CD4-positive, alpha-beta T cell treated with Interleukin-10 for 1 hour (primary cell): ENCODE data around the gene CHST4.
"Not testable (repeated sequence)": the region's sequence is repeated elsewhere in the genome, so short reads cannot be mapped to it uniquely, and the experiment has no call there.

Experiments used
- DNase-seq: peaks from one replicate; pipeline ENCODE4 v3.0.0-alpha.2; 2020

The CHST4 gene

GRCh38 chr16:71524566-71525553 lies 1.4 kb upstream of the CHST4 start:
- DNase-seq: no peak

GRCh38 chr16:71528257-71528656 lies 2.0 kb downstream of the CHST4 start:
- DNase-seq: no peak

GRCh38 chr16:71528863-71529262 lies 2.6 kb downstream of the CHST4 start:
- no peak for DNase-seq

- no peak for DNase-seq
Observed at GRCh38 chr16:71532366-71532765, 6.1 kb downstream of the CHST4 start.

- DNase-seq: no peak
Observed at GRCh38 chr16:71536752-71537499, 10.7 kb downstream of the CHST4 start.

- peak; percentile 24 for DNase-seq
Observed at GRCh38 chr16:71537643-71538042, 11.4 kb downstream of the CHST4 start.

- DNase-seq: peak; percentile 56
Observed at GRCh38 chr16:71542377-71542776, 16.2 kb downstream of the CHST4 start.

GRCh38 chr16:71547168-71547567 lies 20.9 kb downstream of the CHST4 start:
- DNase-seq: no peak

- no peak for DNase-seq
Observed at GRCh38 chr16:71552698-71553503, 26.7 kb downstream of the CHST4 start.

- no peak for DNase-seq
Observed at GRCh38 chr16:71555230-71555891, 29.1 kb downstream of the CHST4 start.

GRCh38 chr16:71557299-71557698 lies 31.1 kb downstream of the CHST4 start:
- DNase-seq: no peak

- no peak for DNase-seq
Observed at GRCh38 chr16:71557954-71558582, 31.8 kb downstream of the CHST4 start.

GRCh38 chr16:71559855-71560254 lies 33.6 kb downstream of the CHST4 start:
- no peak for DNase-seq

- DNase-seq: not testable (repeated sequence)
Observed at GRCh38 chr16:71561886-71562285, 35.7 kb downstream of the CHST4 start.

- no peak for DNase-seq
Observed at GRCh38 chr16:71562552-71562951, 36.3 kb downstream of the CHST4 start.

- DNase-seq: no peak
Observed at GRCh38 chr16:71564335-71564967, 38.2 kb downstream of the CHST4 start.

GRCh38 chr16:71565812-71566700 lies 39.8 kb downstream of the CHST4 start:
- DNase-seq: no peak

GRCh38 chr16:71567931-71568330 lies 41.7 kb downstream of the CHST4 start:
- DNase-seq: no peak

GRCh38 chr16:71568551-71568950 lies 42.3 kb downstream of the CHST4 start:
- DNase-seq: no peak

- DNase-seq: no peak
Observed at GRCh38 chr16:71569621-71570020, 43.4 kb downstream of the CHST4 start.
